ENCODE results near the gene SH2D7. TPM values are rescaled to one million over a fixed set of nuclear protein-coding genes. Genes with fewer than 3 reads are reported as not detected.
A peak's percentile ranks its signal among the peaks of the same experiment; 100 is the strongest.

The SH2D7 gene
- total and polyA plus RNA-seq, 2 experiments from 2014 or later, result not detected

- H3K27ac ChIP-seq, result peak overlapping the region; percentile 82
- H3K9ac ChIP-seq, result peak overlapping the region; percentile 68
- peaks cover 84% of the 10 kb centered on the region for H3K79me2 ChIP-seq (ENCODE audit: insufficient read depth)
- in situ Hi-C loops (cut with MboI), result no loop called here
- peaks cover 54% of the 10 kb centered on the region for H3F3A ChIP-seq (ENCODE audit: insufficient read depth)
- no peak for TF ChIP-seq EZH2phosphoT487 (IDR thresholded peaks at IDR 0.05; ENCODE audit: insufficient read depth, low read depth)
- no peak for TF ChIP-seq EZH2 (IDR thresholded peaks at IDR 0.05; ENCODE audit: insufficient read depth, poor library complexity, severe bottlenecking)
- no peaks in the 10 kb centered on the region for H3K9me3 ChIP-seq (ENCODE audit: low read depth)
- no peaks in the 10 kb centered on the region for H3K36me3 ChIP-seq (ENCODE audit: low read depth)
- no peaks in the 10 kb centered on the region for H4K20me1 ChIP-seq (ENCODE audit: insufficient read depth)
- WGBS, 2 experiments (ENCODE audit: low coverage in 1 of 2, low lambda C conversion rate in 2 of 2, missing lambda C conversion rate in 2 of 2), result 81 to 84% methylated on average over 5 of the region's 5 CpGs
- H3K4me3 ChIP-seq, result peak overlapping the region; percentile 41
- no peak for DNase-seq
- H3K4me2 ChIP-seq (ENCODE audit: unreplicated experiment), result peak overlapping the region; percentile 70
- peaks cover 71% of the 10 kb centered on the region for H3K4me1 ChIP-seq (ENCODE audit: insufficient read depth)
- H3K9me2 ChIP-seq (ENCODE audit: insufficient read depth), result no peaks in the 10 kb centered on the region
- no peaks in the 10 kb centered on the region for H3K27me3 ChIP-seq (replicated peaks; ENCODE audit: insufficient read depth)
- H2AFZ ChIP-seq, result no peak overlapping the region
Measured at GRCh38 chr15:78073046-78073787, 19.1 kb upstream of the SH2D7 start.

DNA sequence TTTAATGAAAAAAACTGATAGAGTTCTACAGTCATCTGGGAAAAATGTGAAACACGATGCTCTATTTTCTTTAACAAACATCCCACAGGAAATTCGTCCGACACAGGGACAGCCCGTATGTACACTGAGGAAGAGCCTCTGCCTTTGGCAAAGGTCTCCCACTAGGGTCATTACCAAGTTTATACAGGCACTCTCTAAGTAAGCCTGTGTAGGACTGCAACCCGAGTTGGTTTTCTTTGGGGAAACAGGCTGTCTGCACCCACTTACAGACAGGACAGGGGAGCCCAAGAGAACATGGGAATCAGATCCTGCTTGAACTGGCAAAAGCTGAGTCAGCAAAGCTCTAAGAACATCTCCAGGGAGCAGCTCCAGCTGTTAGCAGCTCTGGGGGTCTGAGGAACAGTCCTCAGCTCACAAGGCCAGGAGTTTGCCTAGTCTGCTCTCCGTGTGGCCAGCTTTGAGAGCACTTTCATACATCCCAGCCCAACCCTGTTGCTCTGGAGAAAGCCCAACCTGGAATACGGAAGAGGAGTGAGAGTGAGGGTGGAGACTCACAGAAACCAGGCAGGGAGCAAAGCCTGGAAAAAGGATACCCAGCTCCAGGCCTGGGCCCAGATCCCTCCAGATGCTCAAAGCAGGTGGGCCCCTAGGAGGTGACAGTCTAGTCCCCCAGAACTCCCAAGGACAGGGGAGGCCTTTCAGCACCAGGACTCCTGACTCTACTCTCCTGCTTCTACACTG, 16.7 kb upstream of the SH2D7 start:
- peak; percentile 91 for DNase-seq
- Histone ChIP-seq H3K4me3 (peak overlapping the region; percentile 85), H3K4me1 (ENCODE audit: insufficient read depth) (peaks cover 47% of the 10 kb centered on the region), H3K9me3 (ENCODE audit: low read depth) (no peaks in the 10 kb centered on the region), H3K27me3 (replicated peaks; ENCODE audit: insufficient read depth) (no peaks in the 10 kb centered on the region), H2AFZ (peak overlapping the region; percentile 49; the same call in 1 of the 2 replicates), H3K27ac (peak overlapping the region; percentile 97), H3K36me3 (ENCODE audit: low read depth) (no peaks in the 10 kb centered on the region), H3K9me2 (ENCODE audit: insufficient read depth) (no peaks in the 10 kb centered on the region), H4K20me1 (ENCODE audit: insufficient read depth) (no peaks in the 10 kb centered on the region), H3K4me2 (ENCODE audit: unreplicated experiment) (peak overlapping the region; percentile 82), H3F3A (ENCODE audit: insufficient read depth) (peaks cover 46% of the 10 kb centered on the region), H3K9ac (peak overlapping the region; percentile 86), H3K79me2 (ENCODE audit: insufficient read depth) (peaks cover 59% of the 10 kb centered on the region)
- 1 to 2% methylated on average over 7 of the region's 7 CpGs for WGBS, 2 experiments (ENCODE audit: low coverage in 1 of 2, low lambda C conversion rate in 2 of 2, missing lambda C conversion rate in 2 of 2)
- TF ChIP-seq EZH2 (IDR thresholded peaks at IDR 0.05; ENCODE audit: insufficient read depth, poor library complexity, severe bottlenecking) (no peak), EZH2phosphoT487 (IDR thresholded peaks at IDR 0.05; ENCODE audit: insufficient read depth, low read depth) (no peak)
- in situ Hi-C loops (cut with MboI), result no loop called here

DNA sequence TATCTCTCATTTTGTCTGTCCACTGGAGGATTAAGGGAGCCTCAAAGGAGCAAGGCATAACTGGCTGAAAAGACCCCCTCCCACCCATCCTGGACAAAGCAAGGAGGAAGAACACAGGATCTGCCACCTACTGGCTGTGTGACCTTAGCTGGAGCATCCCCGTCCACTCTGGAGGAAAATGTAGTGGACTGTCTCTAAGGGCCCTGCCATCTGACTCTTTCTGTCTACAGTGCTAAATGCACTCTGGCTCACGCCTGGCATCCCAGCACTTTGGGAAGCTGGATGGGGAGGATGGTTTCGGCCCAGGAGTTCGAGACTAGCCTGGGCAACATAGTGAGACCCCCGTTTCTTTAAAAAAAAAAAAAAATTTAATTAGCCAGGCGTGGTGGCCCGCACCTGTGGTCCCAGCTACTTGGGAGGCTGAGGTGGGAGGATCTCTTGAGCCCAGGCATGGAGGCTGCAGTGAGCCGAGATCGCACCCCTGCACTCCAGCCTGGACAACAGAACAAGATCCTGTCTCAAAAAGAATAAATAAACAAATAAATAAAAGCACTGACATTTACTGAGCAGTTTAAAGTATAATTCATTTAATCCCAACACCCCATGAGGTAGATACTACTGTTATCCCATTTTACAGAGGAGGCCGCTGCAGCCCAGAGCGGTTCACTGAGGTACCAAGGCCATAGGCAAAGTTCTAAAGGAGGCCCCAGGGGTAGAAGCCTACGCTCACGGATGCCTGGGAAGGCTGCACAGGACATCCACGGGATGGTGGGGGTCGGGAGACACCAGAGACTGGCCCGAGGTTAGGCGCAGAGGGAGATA, 15.9 kb upstream of the SH2D7 start:
- peak; percentile 45 for DNase-seq
- no peaks in the 10 kb centered on the region for H3K9me3 ChIP-seq (ENCODE audit: low read depth)
- peaks cover 52% of the 10 kb centered on the region for H3K79me2 ChIP-seq (ENCODE audit: insufficient read depth)
- H3K9me2 ChIP-seq (ENCODE audit: insufficient read depth), result no peaks in the 10 kb centered on the region
- H3K36me3 ChIP-seq (ENCODE audit: low read depth), result no peaks in the 10 kb centered on the region
- H3K4me1 ChIP-seq (ENCODE audit: insufficient read depth), result peaks cover 40% of the 10 kb centered on the region
- in situ Hi-C loops (cut with MboI), result no loop called here
- peak overlapping the region; percentile 86 for H3K9ac ChIP-seq
- peak overlapping the region; percentile 85 for H3K4me3 ChIP-seq
- peaks cover 41% of the 10 kb centered on the region for H3F3A ChIP-seq (ENCODE audit: insufficient read depth)
- TF ChIP-seq EZH2phosphoT487 (IDR thresholded peaks at IDR 0.05; ENCODE audit: insufficient read depth, low read depth) (no peak), EZH2 (IDR thresholded peaks at IDR 0.05; ENCODE audit: insufficient read depth, poor library complexity, severe bottlenecking) (no peak)
- no peaks in the 10 kb centered on the region for H3K27me3 ChIP-seq (replicated peaks; ENCODE audit: insufficient read depth)
- no peaks in the 10 kb centered on the region for H4K20me1 ChIP-seq (ENCODE audit: insufficient read depth)
- H3K27ac ChIP-seq, result peak overlapping the region; percentile 97
- peak overlapping the region; percentile 82 for H3K4me2 ChIP-seq (ENCODE audit: unreplicated experiment)
- 14 to 15% methylated on average over 17 of the region's 17 CpGs for WGBS, 2 experiments (ENCODE audit: low coverage in 1 of 2, low lambda C conversion rate in 2 of 2, missing lambda C conversion rate in 2 of 2)
- H2AFZ ChIP-seq, result peak overlapping the region; percentile 62

Measured in GM23248 (cell line).